HG02798 (cell line): ENCODE data around the gene ZDHHC18.
"Not testable (repeated sequence)": the region's sequence is repeated elsewhere in the genome, so short reads cannot be mapped to it uniquely, and the experiment has no call there.

Source experiments
- ATAC-seq: cut with Tn5 transposase; IDR thresholded peaks from one replicate; pipeline ENCODE4 v1.9.1; 2021; ENCODE audit warnings: mild to moderate bottlenecking; ENCODE audit not compliant: unreplicated experiment, poor library complexity

ZDHHC18 gene

GRCh38 chr1:26856604-26857469 is 30.3 kb downstream of the ZDHHC18 start:
- ATAC-seq: no peak

DNA sequence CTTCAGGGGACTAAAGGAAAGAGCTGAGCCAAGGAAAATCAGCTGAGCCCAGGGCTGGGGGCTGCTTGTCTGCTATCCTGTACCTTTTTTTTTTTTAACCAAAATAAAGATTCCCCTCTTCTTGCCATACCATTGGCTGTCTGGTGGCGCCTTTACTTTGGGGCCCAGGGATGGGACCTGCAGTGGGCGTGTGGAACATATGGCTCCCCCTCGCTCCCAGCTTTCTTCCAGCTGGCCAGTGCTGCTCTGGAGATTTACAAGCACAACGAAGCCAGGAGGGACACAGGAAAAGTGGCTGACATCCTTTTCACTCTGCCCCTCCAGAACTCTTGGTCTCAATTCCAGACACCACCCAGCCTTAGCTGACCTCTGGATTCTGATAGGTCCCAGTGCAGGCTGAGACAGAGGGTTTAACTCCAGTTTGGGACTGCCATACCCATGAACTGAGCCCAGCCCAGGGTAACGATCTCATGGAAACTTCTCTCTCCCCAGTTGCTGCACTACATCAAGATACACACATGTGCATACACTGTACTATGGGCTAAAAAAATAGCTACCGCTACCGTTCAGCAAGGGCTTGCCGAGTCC is 31.1 kb downstream of the ZDHHC18 start:
- no peak for ATAC-seq

GRCh38 chr1:26858160-26858559 is 31.7 kb downstream of the ZDHHC18 start:
- no peak for ATAC-seq

DNA sequence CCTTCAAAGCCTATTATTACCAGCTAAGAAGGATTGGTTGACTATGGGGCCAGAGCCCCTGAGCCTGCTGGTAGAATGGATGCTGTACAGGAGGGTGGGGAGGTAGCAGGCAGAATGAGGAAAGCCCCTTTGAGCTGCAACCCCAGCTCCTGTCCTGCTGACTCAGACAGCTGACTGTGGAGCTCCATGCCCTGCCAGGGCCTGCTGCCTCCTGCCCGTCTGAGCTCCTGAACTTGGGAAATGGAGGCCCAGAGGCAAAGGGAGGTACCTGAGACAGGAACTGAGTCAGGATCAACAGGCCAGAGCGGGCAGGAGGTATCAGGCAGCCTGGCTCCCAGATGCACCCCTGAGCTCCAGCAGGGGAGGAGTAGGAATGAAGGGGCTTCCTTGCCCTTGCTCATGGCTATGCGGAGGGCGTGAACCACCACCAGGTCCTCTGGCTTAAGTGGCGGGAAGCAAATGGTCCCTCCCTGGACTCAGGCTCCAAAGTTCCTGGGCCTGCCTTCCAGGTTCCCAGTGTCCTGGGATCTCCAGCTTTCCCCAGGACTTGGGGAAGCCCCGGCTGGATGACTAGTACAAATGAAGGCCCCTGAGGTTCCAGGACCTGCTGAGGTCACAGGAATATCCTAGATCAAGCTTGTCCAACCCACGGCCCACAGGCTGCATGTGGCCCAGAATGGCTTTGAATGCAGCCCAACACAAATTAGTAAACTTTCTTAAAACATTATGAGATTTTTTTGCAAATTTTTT is 32.6 kb downstream of the ZDHHC18 start:
- ATAC-seq: no peak

- ATAC-seq: no peak
These were observed 34.8 kb downstream of the ZDHHC18 start for GRCh38 chr1:26861286-26861701.

DNA sequence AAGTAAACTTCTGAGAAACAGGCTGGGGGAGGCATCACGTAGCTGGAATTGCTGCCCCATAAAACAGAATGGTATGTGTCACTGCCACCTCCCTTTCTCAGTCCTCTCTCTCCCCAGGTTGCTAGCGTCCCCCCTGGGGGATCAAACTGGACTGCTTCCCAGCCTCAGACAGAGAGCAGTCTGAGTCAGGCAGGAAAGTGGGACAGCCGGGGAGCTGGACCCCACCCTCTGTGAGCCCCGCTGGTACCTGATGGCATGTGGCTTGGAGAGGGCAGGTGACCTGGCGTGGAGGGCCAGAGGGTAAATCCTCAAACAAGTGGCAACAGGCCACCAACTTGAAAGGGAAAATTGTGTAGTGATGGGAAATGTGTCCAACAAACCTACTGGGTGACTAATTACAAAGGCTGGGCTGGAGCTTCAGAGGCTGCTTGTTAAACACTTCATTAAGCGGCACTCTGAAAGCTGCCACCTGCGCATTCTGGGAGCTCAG is 35.4 kb downstream of the ZDHHC18 start:
- ATAC-seq: no peak

DNA sequence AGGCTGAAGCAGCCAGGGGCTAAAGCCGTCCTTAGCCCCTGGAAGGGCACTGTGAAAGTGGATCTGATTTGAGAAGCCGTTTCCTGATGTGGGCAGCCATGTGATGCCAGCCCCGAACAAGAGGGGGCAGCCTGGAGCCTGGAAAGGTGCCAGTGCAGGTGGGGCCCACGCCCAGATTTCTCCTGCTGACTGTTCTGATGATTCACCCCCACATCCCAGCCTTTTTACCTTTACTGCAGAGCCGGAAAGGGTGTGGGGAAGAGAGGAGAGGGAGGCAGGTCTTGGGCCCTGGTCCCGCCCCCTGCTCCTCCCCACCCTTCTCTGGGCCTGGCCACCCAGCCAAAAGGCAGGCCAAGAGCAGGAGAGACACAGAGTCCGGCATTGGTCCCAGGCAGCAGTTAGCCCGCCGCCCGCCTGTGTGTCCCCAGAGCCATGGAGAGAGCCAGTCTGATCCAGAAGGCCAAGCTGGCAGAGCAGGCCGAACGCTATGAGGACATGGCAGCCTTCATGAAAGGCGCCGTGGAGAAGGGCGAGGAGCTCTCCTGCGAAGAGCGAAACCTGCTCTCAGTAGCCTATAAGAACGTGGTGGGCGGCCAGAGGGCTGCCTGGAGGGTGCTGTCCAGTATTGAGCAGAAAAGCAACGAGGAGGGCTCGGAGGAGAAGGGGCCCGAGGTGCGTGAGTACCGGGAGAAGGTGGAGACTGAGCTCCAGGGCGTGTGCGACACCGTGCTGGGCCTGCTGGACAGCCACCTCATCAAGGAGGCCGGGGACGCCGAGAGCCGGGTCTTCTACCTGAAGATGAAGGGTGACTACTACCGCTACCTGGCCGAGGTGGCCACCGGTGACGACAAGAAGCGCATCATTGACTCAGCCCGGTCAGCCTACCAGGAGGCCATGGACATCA is 36.5 kb downstream of the ZDHHC18 start, which contains the start of gene SFN:
Gene SFN, plus strand, starts transcription at position 369 of the 904 bp plus-strand sequence. Its CDS starts 64 bp downstream, at position 433.
- ATAC-seq: no peak

GRCh38 chr1:26863685-26864077 is 37.2 kb downstream of the ZDHHC18 start:
- ATAC-seq: no peak

- ATAC-seq: peak; percentile 93
These were observed 38.4 kb downstream of the ZDHHC18 start for GRCh38 chr1:26864610-26865480.

DNA sequence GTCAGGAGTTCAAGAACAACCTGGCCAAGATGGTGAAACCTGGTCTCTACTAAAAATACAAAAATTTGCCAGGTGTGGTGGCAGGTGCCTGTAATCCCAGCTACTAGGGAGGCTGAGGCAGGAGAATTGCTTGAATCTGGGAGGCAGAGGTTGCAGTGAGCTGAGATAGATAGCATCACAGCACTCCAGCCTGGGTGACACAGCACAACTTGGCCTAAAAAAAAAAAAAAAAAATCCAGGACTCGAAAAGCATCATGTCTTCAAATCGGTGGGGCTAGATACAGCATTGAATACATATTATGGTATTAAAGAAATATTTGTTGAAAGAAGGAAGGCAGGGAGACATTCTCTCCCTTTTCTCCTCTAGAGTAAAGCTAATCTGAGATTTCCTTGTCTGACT is 46.6 kb downstream of the ZDHHC18 start:
- ATAC-seq: not testable (repeated sequence)

GRCh38 chr1:26874896-26875295 is 48.4 kb downstream of the ZDHHC18 start:
- no peak for ATAC-seq

- ATAC-seq: no peak
These were observed 50.8 kb downstream of the ZDHHC18 start for GRCh38 chr1:26877326-26877725.

GRCh38 chr1:26879793-26880192 is 53.3 kb downstream of the ZDHHC18 start:
- no peak for ATAC-seq

DNA sequence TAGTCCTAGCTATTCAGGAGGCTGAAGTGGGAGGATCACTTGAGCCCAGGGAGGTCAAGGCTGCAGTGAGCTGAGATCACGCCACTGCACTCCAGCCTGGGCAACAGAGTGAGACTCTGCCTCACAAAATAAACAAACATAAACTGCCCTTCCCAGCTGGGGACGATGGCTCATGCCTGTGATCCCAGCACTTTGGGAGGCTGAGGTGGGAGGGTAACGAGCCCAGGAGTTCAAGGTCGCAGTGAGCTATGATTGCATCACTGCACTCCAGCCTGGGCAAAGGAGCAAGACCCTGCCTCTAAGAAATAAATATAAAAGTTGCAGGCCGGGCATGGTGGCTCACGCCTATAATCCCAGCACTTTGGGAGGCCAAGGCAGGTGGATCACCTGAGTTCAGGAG is 55.1 kb downstream of the ZDHHC18 start:
- not testable (repeated sequence) for ATAC-seq

- no peak for ATAC-seq
These were observed 56.4 kb downstream of the ZDHHC18 start for GRCh38 chr1:26882696-26883463.

DNA sequence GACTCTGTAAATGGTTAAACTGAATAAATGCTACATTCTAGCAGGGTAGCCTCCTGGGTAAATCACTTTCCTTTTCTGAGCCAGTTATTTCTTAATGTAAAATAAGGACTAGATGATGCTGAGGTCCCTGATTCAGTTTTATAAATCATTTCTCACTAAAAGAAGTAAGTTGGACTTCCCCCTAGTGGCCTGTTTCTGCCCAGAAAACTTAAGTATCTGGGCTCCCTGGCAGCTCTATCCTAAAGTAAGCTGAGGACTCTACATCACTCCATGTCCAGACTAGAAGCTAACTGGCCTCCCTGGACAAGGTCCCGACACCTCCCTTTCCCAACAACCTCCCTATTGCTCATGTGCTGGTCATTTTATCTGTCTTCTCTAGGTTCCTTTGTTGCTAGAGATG is 60.6 kb downstream of the ZDHHC18 start:
- no peak for ATAC-seq

DNA sequence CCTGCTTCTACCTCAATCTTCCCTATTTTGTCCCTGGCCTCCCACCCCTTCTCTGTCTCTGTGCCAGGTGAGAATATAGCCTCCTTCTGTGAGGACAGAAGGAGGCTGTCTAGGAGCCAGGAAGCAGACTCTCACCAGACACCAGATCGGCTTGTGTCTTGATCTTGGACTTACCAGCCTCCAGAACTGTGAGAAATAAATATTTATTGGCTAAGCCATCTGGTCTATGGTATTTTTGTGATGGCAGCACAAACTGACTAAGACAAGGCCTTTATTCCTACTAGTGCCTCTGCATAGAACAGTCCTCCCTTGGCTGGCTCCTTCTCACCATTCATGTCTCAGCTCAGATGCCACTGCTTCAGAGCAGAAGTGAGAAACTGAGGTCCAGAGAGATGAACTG is 61.7 kb downstream of the ZDHHC18 start:
- no peak for ATAC-seq
